ENCODE measurements around the gene CRYBA4. TPM values are rescaled to one million over a fixed set of nuclear protein-coding genes. Genes with fewer than 3 reads are reported as not detected.

The CRYBA4 gene
- total RNA-seq (2014; rRNA removed; shearing (Covaris generic)) (1.7 TPM in 1 of 2 replicates, not detected in the other), polyA plus RNA-seq (2016; fragmentation: Nextera tagmentation; extraction: Ambion mirVana) (1.2 and 1.5 TPM in 2 replicates)
- long read RNA-seq, partial matches to known transcripts, result 0 of 1 reads
- long read RNA-seq, other reads (novel, unspliced or antisense), result 0 of 1 reads

DNA sequence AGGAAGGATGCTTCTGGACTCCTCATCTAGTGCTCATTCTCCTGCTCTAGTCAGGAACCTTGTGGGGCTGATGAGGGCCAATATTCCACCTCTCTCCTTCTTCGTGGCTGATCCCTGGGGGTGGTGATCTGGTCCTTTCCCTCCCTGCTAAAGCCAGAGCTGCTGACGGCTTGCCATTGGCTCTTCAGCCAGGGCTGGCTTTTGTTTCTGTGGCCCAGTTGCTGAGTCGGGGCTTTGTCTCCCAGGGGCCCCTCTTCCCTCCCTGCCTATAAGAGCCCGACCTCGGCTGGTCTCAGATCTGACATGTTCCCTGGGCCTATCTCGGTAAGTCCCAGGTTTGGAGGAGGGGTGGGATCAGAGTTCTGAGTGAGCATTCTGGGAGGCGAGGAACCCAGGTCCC lies at the start of gene CRYBA4:
Gene CRYBA4, plus strand, starts transcription at position 301 of the 400 bp plus-strand sequence. CDS start 634 bp downstream, outside the sequence.
- Histone ChIP-seq H3K9me2 (ENCODE audit: insufficient read depth) (no peaks in the 10 kb centered on the region), H3K27me3 (ENCODE audit: insufficient read depth) (no peaks in the 10 kb centered on the region), H2AFZ (0 out of 2 replicates have a peak within 1 kb of the TSS, but pooled peaks have one; percentile 32), H3F3A (replicated peaks; ENCODE audit: low read depth) (0 out of 2 replicates have a peak, but pooled peaks cover 9% of the 10 kb centered on the region), H3K4me3 (no peak within 1 kb of the TSS), H3K4me1 (ENCODE audit: insufficient read depth) (peaks cover 16% of the 10 kb centered on the region), H3K4me2 (no peak within 1 kb of the TSS), H3K27ac (ENCODE audit: low read depth) (no peak within 1 kb of the TSS), H3K79me2 (replicated peaks; ENCODE audit: insufficient read depth) (no peaks in the 10 kb centered on the region), H4K20me1 (replicated peaks; ENCODE audit: insufficient read depth) (no peaks in the 10 kb centered on the region), H3K36me3 (ENCODE audit: insufficient read depth) (no peaks in the 10 kb centered on the region)
- no peaks in the 10 kb centered on the region; the same call in 2 of the 3 replicates for H3K9me3 Mint-ChIP-seq
- no peak; the same call in 2 of the 3 replicates for ATAC-seq
- H3K4me1 Mint-ChIP-seq, result peaks cover 23% of the 10 kb centered on the region
- no peak within 1 kb of the TSS for H3K4me3 Mint-ChIP-seq
- DNase-seq (ENCODE audit: low spot score), result no peak
- peaks cover 21% of the 10 kb centered on the region for H3K27me3 Mint-ChIP-seq (ENCODE audit: insufficient read depth, low read depth, poor library complexity)
- TF ChIP-seq JUNB (IDR thresholded peaks at IDR 0.05; ENCODE audit: unreplicated experiment) (no peak), EZH2 (IDR thresholded peaks at IDR 0.05; ENCODE audit: low read depth, unreplicated experiment) (no peak), CREB1 (CRISPR knock-in tag; IDR thresholded peaks at IDR 0.05; ENCODE audit: low read depth) (no peak), REST (IDR thresholded peaks at IDR 0.05; ENCODE audit: unreplicated experiment) (no peak), ZNF331 (CRISPR knock-in tag; IDR thresholded peaks at IDR 0.05; ENCODE audit: low read depth) (no peak), STAT1 (IDR thresholded peaks at IDR 0.05; ENCODE audit: unreplicated experiment) (no peak)
- TF ChIP-seq, protein P1, sequence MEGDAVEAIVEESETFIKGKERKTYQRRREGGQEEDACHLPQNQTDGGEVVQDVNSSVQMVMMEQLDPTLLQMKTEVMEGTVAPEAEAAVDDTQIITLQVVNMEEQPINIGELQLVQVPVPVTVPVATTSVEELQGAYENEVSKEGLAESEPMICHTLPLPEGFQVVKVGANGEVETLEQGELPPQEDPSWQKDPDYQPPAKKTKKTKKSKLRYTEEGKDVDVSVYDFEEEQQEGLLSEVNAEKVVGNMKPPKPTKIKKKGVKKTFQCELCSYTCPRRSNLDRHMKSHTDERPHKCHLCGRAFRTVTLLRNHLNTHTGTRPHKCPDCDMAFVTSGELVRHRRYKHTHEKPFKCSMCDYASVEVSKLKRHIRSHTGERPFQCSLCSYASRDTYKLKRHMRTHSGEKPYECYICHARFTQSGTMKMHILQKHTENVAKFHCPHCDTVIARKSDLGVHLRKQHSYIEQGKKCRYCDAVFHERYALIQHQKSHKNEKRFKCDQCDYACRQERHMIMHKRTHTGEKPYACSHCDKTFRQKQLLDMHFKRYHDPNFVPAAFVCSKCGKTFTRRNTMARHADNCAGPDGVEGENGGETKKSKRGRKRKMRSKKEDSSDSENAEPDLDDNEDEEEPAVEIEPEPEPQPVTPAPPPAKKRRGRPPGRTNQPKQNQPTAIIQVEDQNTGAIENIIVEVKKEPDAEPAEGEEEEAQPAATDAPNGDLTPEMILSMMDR (conservative IDR thresholded peaks at IDR 0.05; ENCODE audit: low read depth in 2 of 2), result no peak
- TF ChIP-seq, protein P2, sequence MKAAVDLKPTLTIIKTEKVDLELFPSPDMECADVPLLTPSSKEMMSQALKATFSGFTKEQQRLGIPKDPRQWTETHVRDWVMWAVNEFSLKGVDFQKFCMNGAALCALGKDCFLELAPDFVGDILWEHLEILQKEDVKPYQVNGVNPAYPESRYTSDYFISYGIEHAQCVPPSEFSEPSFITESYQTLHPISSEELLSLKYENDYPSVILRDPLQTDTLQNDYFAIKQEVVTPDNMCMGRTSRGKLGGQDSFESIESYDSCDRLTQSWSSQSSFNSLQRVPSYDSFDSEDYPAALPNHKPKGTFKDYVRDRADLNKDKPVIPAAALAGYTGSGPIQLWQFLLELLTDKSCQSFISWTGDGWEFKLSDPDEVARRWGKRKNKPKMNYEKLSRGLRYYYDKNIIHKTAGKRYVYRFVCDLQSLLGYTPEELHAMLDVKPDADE (IDR thresholded peaks at IDR 0.05), result no peak
- TF ChIP-seq, protein P3, sequence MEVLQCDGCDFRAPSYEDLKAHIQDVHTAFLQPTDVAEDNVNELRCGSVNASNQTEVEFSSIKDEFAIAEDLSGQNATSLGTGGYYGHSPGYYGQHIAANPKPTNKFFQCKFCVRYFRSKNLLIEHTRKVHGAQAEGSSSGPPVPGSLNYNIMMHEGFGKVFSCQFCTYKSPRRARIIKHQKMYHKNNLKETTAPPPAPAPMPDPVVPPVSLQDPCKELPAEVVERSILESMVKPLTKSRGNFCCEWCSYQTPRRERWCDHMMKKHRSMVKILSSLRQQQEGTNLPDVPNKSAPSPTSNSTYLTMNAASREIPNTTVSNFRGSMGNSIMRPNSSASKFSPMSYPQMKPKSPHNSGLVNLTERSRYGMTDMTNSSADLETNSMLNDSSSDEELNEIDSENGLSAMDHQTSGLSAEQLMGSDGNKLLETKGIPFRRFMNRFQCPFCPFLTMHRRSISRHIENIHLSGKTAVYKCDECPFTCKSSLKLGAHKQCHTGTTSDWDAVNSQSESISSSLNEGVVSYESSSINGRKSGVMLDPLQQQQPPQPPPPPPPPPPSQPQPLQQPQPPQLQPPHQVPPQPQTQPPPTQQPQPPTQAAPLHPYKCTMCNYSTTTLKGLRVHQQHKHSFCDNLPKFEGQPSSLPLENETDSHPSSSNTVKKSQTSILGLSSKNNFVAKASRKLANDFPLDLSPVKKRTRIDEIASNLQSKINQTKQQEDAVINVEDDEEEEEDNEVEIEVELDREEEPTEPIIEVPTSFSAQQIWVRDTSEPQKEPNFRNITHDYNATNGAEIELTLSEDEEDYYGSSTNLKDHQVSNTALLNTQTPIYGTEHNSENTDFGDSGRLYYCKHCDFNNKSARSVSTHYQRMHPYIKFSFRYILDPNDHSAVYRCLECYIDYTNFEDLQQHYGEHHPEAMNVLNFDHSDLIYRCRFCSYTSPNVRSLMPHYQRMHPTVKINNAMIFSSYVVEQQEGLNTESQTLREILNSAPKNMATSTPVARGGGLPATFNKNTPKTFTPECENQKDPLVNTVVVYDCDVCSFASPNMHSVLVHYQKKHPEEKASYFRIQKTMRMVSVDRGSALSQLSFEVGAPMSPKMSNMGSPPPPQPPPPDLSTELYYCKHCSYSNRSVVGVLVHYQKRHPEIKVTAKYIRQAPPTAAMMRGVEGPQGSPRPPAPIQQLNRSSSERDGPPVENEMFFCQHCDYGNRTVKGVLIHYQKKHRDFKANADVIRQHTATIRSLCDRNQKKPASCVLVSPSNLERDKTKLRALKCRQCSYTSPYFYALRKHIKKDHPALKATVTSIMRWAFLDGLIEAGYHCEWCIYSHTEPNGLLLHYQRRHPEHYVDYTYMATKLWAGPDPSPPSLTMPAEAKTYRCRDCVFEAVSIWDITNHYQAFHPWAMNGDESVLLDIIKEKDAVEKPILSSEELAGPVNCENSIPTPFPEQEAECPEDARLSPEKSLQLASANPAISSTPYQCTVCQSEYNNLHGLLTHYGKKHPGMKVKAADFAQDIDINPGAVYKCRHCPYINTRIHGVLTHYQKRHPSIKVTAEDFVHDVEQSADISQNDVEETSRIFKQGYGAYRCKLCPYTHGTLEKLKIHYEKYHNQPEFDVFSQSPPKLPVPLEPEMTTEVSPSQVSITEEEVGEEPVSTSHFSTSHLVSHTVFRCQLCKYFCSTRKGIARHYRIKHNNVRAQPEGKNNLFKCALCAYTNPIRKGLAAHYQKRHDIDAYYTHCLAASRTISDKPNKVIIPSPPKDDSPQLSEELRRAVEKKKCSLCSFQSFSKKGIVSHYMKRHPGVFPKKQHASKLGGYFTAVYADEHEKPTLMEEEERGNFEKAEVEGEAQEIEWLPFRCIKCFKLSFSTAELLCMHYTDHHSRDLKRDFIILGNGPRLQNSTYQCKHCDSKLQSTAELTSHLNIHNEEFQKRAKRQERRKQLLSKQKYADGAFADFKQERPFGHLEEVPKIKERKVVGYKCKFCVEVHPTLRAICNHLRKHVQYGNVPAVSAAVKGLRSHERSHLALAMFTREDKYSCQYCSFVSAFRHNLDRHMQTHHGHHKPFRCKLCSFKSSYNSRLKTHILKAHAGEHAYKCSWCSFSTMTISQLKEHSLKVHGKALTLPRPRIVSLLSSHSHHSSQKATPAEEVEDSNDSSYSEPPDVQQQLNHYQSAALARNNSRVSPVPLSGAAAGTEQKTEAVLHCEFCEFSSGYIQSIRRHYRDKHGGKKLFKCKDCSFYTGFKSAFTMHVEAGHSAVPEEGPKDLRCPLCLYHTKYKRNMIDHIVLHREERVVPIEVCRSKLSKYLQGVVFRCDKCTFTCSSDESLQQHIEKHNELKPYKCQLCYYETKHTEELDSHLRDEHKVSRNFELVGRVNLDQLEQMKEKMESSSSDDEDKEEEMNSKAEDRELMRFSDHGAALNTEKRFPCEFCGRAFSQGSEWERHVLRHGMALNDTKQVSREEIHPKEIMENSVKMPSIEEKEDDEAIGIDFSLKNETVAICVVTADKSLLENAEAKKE (CRISPR knock-in tag; IDR thresholded peaks at IDR 0.05), result no peak
- H3K36me3 Mint-ChIP-seq (ENCODE audit: low read depth), result no peaks in the 10 kb centered on the region; the same call in 2 of the 3 replicates
- H3K27ac Mint-ChIP-seq, result no peak within 1 kb of the TSS

Data from GM23338 (cell line).